Small intestine (tissue), 7 donors: Measurements from ENCODE around the gene MPP3. TPM values are rescaled to one million over a fixed set of nuclear protein-coding genes. Genes with fewer than 3 reads are reported as not detected.
A peak's percentile ranks its signal among the peaks of the same experiment; 100 is the strongest.

Source experiments
- DNase-seq, 2 donors: peaks; one replicate each; pipeline versions ENCODE4 v3.0.0 to v3.0.0-alpha.2; 2013
- FAIRE-seq: peaks from 2 replicates; lab custom pipeline; 2012; peaks lifted over from hg19 to GRCh38; lab: Jason Lieb, UNC
- H3K27ac ChIP-seq, 3 donors: one replicate each; pipeline ENCODE4 v1.5.1; 2013; ENCODE audit warnings: low read length in 2 of 3, mild to moderate bottlenecking in 2 of 3, control low read depth in 1 of 3, inconsistent platforms in 1 of 3, low read depth in 1 of 3, moderate library complexity in 1 of 3
- H3K27me3 ChIP-seq, 3 donors: one replicate each; pipeline ENCODE4 v1.6.1; 2013; ENCODE audit warnings: low read length in 3 of 3, inconsistent platforms in 1 of 3; ENCODE audit not compliant: control insufficient read depth in 3 of 3, insufficient read depth in 3 of 3
- H3K36me3 ChIP-seq, 3 donors: one replicate each; pipeline ENCODE4 v1.6.1; 2013; ENCODE audit warnings: low read length in 3 of 3, inconsistent platforms in 1 of 3, low read depth in 1 of 3, mild to moderate bottlenecking in 1 of 3, moderate library complexity in 1 of 3; ENCODE audit not compliant: control insufficient read depth in 3 of 3, insufficient read depth in 2 of 3
- H3K4me1 ChIP-seq, 3 donors: one replicate each; pipeline ENCODE4 v1.6.1; 2013; ENCODE audit warnings: low read length in 2 of 3, inconsistent platforms in 1 of 3, low read depth in 1 of 3, mild to moderate bottlenecking in 1 of 3, moderate library complexity in 1 of 3; ENCODE audit not compliant: control insufficient read depth in 3 of 3, insufficient read depth in 2 of 3
- H3K4me3 ChIP-seq, 3 donors: one replicate each; pipeline ENCODE4 v1.5.1; 2013; ENCODE audit warnings: low read length in 3 of 3, control low read depth in 1 of 3, inconsistent platforms in 1 of 3, low read depth in 1 of 3, mild to moderate bottlenecking in 1 of 3, moderate library complexity in 1 of 3
- H3K9me3 ChIP-seq, 2 donors: one replicate each; pipeline ENCODE4 v1.6.1; 2013; ENCODE audit warnings: low read depth in 1 of 2, low read length in 1 of 2; ENCODE audit not compliant: control insufficient read depth in 2 of 2, insufficient read depth in 1 of 2
- WGBS, 3 donors: extraction: QIAGEN DNeasy Blood & Tissue Kit; methylation state at CpG; one replicate each; pipeline ENCODE4 v1.1.7; 2013; 5-methylcytosine and 5-hydroxymethylcytosine counted together
- polyA plus RNA-seq, 4 donors: library from polyadenylated mRNA; stranded (reverse) in 3 of 4; unstranded in 1 of 4; fragments of 200-250 nt in 3 of 4; fragments of 120-200 nt in 1 of 4; gene quantifications; one replicate each; pipeline versions ENCODE4 v1.2.1 to v1.2.3, GENCODE V29; 2013
- donor health status: healthy with polysubstance abuse.
- donor health status: control.
- donor health status: control.
- donor health status: Bipolar disorder and iron deficiency.
- donor health status: healthy.

The MPP3 gene
- polyA plus RNA-seq, 4 donors: 1.2 to 5.4 (median 2.6) TPM

GRCh38 chr17:43832168-43832975, 574 bp downstream of the MPP3 start:
- DNase-seq (peak; percentile 43 to 64), FAIRE-seq (no peak)
- H3K27me3 ChIP-seq: peaks cover 0 to 19% (median 0%) of the 10 kb centered on the region in 3 donors
- H3K4me1 ChIP-seq: peaks cover 0 to 11% (median 3%) of the 10 kb centered on the region in 3 donors
- no peak overlapping the region for H3K27ac ChIP-seq
- H3K9me3 ChIP-seq: no peaks in the 10 kb centered on the region
- 10 to 16% (median 11%) methylated on average over 28 to 51 of the region's 51 CpGs for WGBS, 3 donors
- peaks cover 0 to 5% (median 0%) of the 10 kb centered on the region in 3 donors for H3K36me3 ChIP-seq
- peak overlapping the region; percentile 30 to 55 (median 43) for H3K4me3 ChIP-seq

- H3K4me3 ChIP-seq: no peak overlapping the region
- peaks cover 0 to 19% (median 0%) of the 10 kb centered on the region in 3 donors for H3K27me3 ChIP-seq
- H3K9me3 ChIP-seq: no peaks in the 10 kb centered on the region
- H3K36me3 ChIP-seq: peaks cover 0 to 5% (median 0%) of the 10 kb centered on the region in 3 donors
- FAIRE-seq (no peak), DNase-seq (no peak)
- 87 to 90% (median 88%) methylated on average over 8 of the region's 8 CpGs for WGBS, 3 donors
- peaks cover 0 to 11% (median 3%) of the 10 kb centered on the region in 3 donors for H3K4me1 ChIP-seq
- no peak overlapping the region for H3K27ac ChIP-seq
These were observed 1.3 kb downstream of the MPP3 start for GRCh38 chr17:43831633-43832032.

GRCh38 chr17:43830510-43831140, 2.3 kb downstream of the MPP3 start:
- FAIRE-seq (no peak), DNase-seq (no peak)
- no peak overlapping the region for H3K27ac ChIP-seq
- H3K9me3 ChIP-seq: no peaks in the 10 kb centered on the region
- peaks cover 0 to 7% (median 0%) of the 10 kb centered on the region in 3 donors for H3K36me3 ChIP-seq
- peaks cover 0 to 11% (median 3%) of the 10 kb centered on the region in 3 donors for H3K4me1 ChIP-seq
- WGBS, 3 donors: 82 to 92% (median 84%) methylated on average over 7 of the region's 7 CpGs
- H3K27me3 ChIP-seq: peaks cover 0 to 19% (median 0%) of the 10 kb centered on the region in 3 donors
- H3K4me3 ChIP-seq: no peak overlapping the region

- H3K4me1 ChIP-seq: peaks cover 0 to 11% (median 3%) of the 10 kb centered on the region in 3 donors
- FAIRE-seq (no peak), DNase-seq (no peak)
- 94 to 96% (median 96%) methylated on average over 12 to 14 of the region's 14 CpGs for WGBS, 3 donors
- peaks cover 0 to 19% (median 0%) of the 10 kb centered on the region in 3 donors for H3K27me3 ChIP-seq
- H3K9me3 ChIP-seq: no peaks in the 10 kb centered on the region
- peaks cover 0 to 12% (median 0%) of the 10 kb centered on the region in 3 donors for H3K36me3 ChIP-seq
- H3K4me3 ChIP-seq: no peak overlapping the region
- H3K27ac ChIP-seq: no peak overlapping the region
These were observed 3.2 kb downstream of the MPP3 start for GRCh38 chr17:43829738-43830137.

GRCh38 chr17:43827596-43827995, 5.3 kb downstream of the MPP3 start:
- Histone ChIP-seq H3K36me3 (peaks cover 0 to 15% (median 0%) of the 10 kb centered on the region in 3 donors), H3K9me3 (no peaks in the 10 kb centered on the region), H3K4me3 (no peak overlapping the region), H3K27ac (no peak overlapping the region), H3K27me3 (peaks cover 0 to 4% (median 0%) of the 10 kb centered on the region in 3 donors), H3K4me1 (peaks cover 4 to 7% (median 4%) of the 10 kb centered on the region in 3 donors)
- 92 to 94% (median 92%) methylated on average over 9 of the region's 9 CpGs for WGBS, 3 donors
- FAIRE-seq (no peak), DNase-seq (no peak)

GRCh38 chr17:43826206-43826605, 6.7 kb downstream of the MPP3 start:
- FAIRE-seq: no peak
- H3K27ac ChIP-seq: no peak overlapping the region
- no peak overlapping the region for H3K4me3 ChIP-seq
- no peaks in the 10 kb centered on the region for H3K9me3 ChIP-seq
- peaks cover 0 to 4% (median 3%) of the 10 kb centered on the region in 3 donors for H3K4me1 ChIP-seq
- H3K36me3 ChIP-seq: peaks cover 0 to 15% (median 0%) of the 10 kb centered on the region in 3 donors
- no peak for DNase-seq
- H3K27me3 ChIP-seq: no peaks in the 10 kb centered on the region
- WGBS, 3 donors: 94 to 95% (median 95%) methylated on average over 7 of the region's 7 CpGs

- Histone ChIP-seq H3K27me3 (no peaks in the 10 kb centered on the region), H3K36me3 (peaks cover 0 to 11% (median 0%) of the 10 kb centered on the region in 3 donors), H3K27ac (no peak overlapping the region), H3K4me1 (peaks cover 0 to 4% (median 3%) of the 10 kb centered on the region in 3 donors), H3K4me3 (no peak overlapping the region), H3K9me3 (no peaks in the 10 kb centered on the region)
- 92 to 96% (median 94%) methylated on average over 12 of the region's 12 CpGs for WGBS, 3 donors
- no peak for FAIRE-seq
- no peak for DNase-seq
These were observed 7.4 kb downstream of the MPP3 start for GRCh38 chr17:43825567-43825966.

GRCh38 chr17:43823350-43824084, 9.4 kb downstream of the MPP3 start:
- H3K4me1 ChIP-seq: peaks cover 0 to 4% (median 3%) of the 10 kb centered on the region in 3 donors
- FAIRE-seq (no peak), DNase-seq (peak in 1 of 2 donors; percentile 87)
- peaks cover 0 to 10% (median 0%) of the 10 kb centered on the region in 3 donors for H3K36me3 ChIP-seq
- H3K9me3 ChIP-seq: no peaks in the 10 kb centered on the region
- peak overlapping the region in 1 of 3 donors; percentile 87 for H3K27ac ChIP-seq
- 45 to 68% (median 51%) methylated on average over 10 of the region's 10 CpGs for WGBS, 3 donors
- H3K27me3 ChIP-seq: no peaks in the 10 kb centered on the region
- H3K4me3 ChIP-seq: no peak overlapping the region
